Tibial nerve (tissue), 4 donors: ENCODE measurements around the gene TRIM25.

Experiments
- EP300 ChIP-seq, 2 donors: sonication (generic); formaldehyde crosslinking; IDR thresholded peaks; one replicate each; pipeline ENCODE4 v1.6.1; 2017; ENCODE audit warnings: antibody characterized with exemption in 2 of 2, mild to moderate bottlenecking in 1 of 2
- TF ChIP-seq, protein P1 (sequence below), 5 experiments: fragments of 200-600 bp in 3 of 5; fragments of 450-650 bp in 2 of 5; sonication (generic) in 3 of 5; IDR thresholded peaks; one replicate each; pipeline ENCODE4 v1.5.1; 2016 to 2019; ENCODE audit warnings: antibody characterized with exemption in 5 of 5, mild to moderate bottlenecking in 3 of 5, moderate library complexity in 2 of 5

DNA sequence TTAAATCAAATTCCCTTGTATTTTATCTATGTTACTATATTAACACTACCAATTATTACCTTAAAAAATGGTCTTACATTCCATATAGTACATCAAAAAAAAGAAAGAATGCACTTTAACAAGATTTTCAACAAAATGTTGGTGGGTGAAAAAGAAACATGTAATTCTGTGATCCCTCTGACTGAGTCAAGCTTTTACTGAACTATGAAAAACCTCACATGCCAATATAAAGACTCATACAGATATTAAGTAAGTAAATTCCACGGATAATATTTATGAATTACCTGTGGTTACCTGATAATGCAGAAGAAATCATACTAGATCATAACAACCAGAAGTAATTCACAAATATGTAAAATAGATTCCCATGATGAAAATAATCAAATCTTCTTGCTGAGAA, 34.6 kb upstream of the TRIM25 start:
- TF ChIP-seq, protein P1, sequence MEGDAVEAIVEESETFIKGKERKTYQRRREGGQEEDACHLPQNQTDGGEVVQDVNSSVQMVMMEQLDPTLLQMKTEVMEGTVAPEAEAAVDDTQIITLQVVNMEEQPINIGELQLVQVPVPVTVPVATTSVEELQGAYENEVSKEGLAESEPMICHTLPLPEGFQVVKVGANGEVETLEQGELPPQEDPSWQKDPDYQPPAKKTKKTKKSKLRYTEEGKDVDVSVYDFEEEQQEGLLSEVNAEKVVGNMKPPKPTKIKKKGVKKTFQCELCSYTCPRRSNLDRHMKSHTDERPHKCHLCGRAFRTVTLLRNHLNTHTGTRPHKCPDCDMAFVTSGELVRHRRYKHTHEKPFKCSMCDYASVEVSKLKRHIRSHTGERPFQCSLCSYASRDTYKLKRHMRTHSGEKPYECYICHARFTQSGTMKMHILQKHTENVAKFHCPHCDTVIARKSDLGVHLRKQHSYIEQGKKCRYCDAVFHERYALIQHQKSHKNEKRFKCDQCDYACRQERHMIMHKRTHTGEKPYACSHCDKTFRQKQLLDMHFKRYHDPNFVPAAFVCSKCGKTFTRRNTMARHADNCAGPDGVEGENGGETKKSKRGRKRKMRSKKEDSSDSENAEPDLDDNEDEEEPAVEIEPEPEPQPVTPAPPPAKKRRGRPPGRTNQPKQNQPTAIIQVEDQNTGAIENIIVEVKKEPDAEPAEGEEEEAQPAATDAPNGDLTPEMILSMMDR (IDR thresholded peaks at IDR 0.05) = no peak
- TF ChIP-seq EP300 (IDR thresholded peaks at IDR 0.05) = no peak
